OCI-LY1 (cell line): ENCODE results near the gene CALHM2.

Source experiments
- CTCF ChIP-seq: fragments of 200-600 bp; sonication (generic), shearing (Covaris generic); IDR thresholded peaks from 2 replicates; pipeline ENCODE4 v1.5.1; 2017; ENCODE audit warnings: mild to moderate bottlenecking, antibody characterized with exemption, low read length, moderate library complexity, mixed read lengths
- EZH2 ChIP-seq: fragments of 200-600 bp; sonication (generic), shearing (Covaris generic); IDR thresholded peaks from 2 replicates; pipeline ENCODE4 v1.8.0; 2017; ENCODE audit warnings: borderline replicate concordance, mixed run types, mild to moderate bottlenecking, antibody characterized with exemption, low read length, moderate library complexity, mixed read lengths

- TF ChIP-seq CTCF (no peak), EZH2 (no peak)
These were observed 1.9 kb downstream of the CALHM2 start for GRCh38 chr10:103450201-103450695.
